Smooth muscle cell (in vitro differentiated cells): ENCODE results near the gene FUOM. TPM values are rescaled to one million over a fixed set of nuclear protein-coding genes. Genes with fewer than 3 reads are reported as not detected.
"Not testable (repeated sequence)": the region's sequence is repeated elsewhere in the genome, so short reads cannot be mapped to it uniquely, and the experiment has no call there.

Source experiments
- DNase-seq: peaks from one replicate; lab custom pipeline; 2025; ENCODE audit not compliant: unreplicated experiment; lab: John Stamatoyannopoulos, UW
- H2AFZ ChIP-seq: fragments of 200-600 bp; sonication (generic); 2 replicates; pipeline ENCODE4 v1.6.0; 2016; ENCODE audit warnings: antibody characterized with exemption, low read depth, mild to moderate bottlenecking
- H3F3A ChIP-seq: fragments of 200-600 bp; sonication (generic); 2 replicates; pipeline ENCODE4 v1.6.0; 2017; ENCODE audit warnings: antibody characterized with exemption, low read depth
- H3K27ac ChIP-seq: fragments of 200-600 bp; sonication (generic); 2 replicates; pipeline ENCODE4 v1.5.1; 2016; ENCODE audit warnings: low read depth, mild to moderate bottlenecking
- H3K27me3 ChIP-seq: fragments of 200-600 bp; sonication (generic); 2 replicates; pipeline ENCODE4 v1.6.1; 2016; ENCODE audit warnings: low read depth, mild to moderate bottlenecking
- H3K36me3 ChIP-seq: fragments of 200-600 bp; sonication (generic); 2 replicates; pipeline ENCODE4 v1.5.1; 2016; ENCODE audit warnings: low read depth
- H3K4me1 ChIP-seq: fragments of 200-600 bp; sonication (generic); 2 replicates; pipeline ENCODE4 v1.5.1; 2016; ENCODE audit warnings: low read depth
- H3K4me2 ChIP-seq: fragments of 200-600 bp; sonication (generic); 2 replicates; pipeline ENCODE4 v1.6.0; 2016; ENCODE audit warnings: mild to moderate bottlenecking
- H3K4me3 ChIP-seq: fragments of 200-600 bp; sonication (generic); 2 replicates; pipeline ENCODE4 v1.5.1; 2016; ENCODE audit warnings: mild to moderate bottlenecking
- H3K79me2 ChIP-seq: fragments of 200-600 bp; sonication (generic); 2 replicates; pipeline ENCODE4 v1.6.0; 2016; ENCODE audit warnings: low read depth, mild to moderate bottlenecking
- H3K9ac ChIP-seq: fragments of 200-600 bp; sonication (generic); 2 replicates; pipeline ENCODE4 v1.6.0; 2016; ENCODE audit warnings: low read depth
- H3K9me3 ChIP-seq: fragments of 200-600 bp; sonication (generic); replicated peaks from 2 replicates; pipeline ENCODE4 v1.5.1; 2016; ENCODE audit warnings: low read depth
- H4K20me1 ChIP-seq: fragments of 200-600 bp; sonication (generic); 2 replicates; pipeline ENCODE4 v1.6.0; 2016; ENCODE audit warnings: low read depth
- CTCF ChIP-seq: fragments of 200-600 bp; sonication (generic); IDR thresholded peaks from 2 replicates; pipeline ENCODE4 v1.5.1; 2017; ENCODE audit warnings: borderline replicate concordance, mild to moderate bottlenecking, antibody characterized with exemption; ENCODE audit not compliant: insufficient read depth, poor library complexity, severe bottlenecking
- WGBS: methylation state at CpG from one replicate; pipeline ENCODE4 v1.1.7; 2016; ENCODE audit warnings: low lambda C conversion rate; 5-methylcytosine and 5-hydroxymethylcytosine counted together
- polyA plus RNA-seq: library from polyadenylated mRNA; unstranded; fragments of >200 nt; fragmentation: Nextera tagmentation; extraction: Ambion mirVana; gene quantifications from 2 replicates; pipeline ENCODE4 v1.2.1, GENCODE V29; 2016
- total RNA-seq: library from RNA; depleted of rRNA; stranded (reverse); fragments of >200 nt; gene quantifications from 2 replicates; pipeline ENCODE4 v1.2.3, GENCODE V29; 2014

FUOM gene
- total and polyA plus RNA-seq, 2 experiments from 2014 or later, result 19.5 to 46.7 TPM

GRCh38 chr10:133388973-133389818 is 31.4 kb upstream of the FUOM start:
- no peak for TF ChIP-seq CTCF
- Histone ChIP-seq H3K36me3 (no peaks in the 10 kb centered on the region), H3F3A (no peaks in the 10 kb centered on the region), H3K4me3 (no peak overlapping the region), H3K4me2 (no peak overlapping the region), H4K20me1 (no peaks in the 10 kb centered on the region), H3K27ac (no peak overlapping the region), H3K4me1 (no peaks in the 10 kb centered on the region), H3K27me3 (no peaks in the 10 kb centered on the region), H3K9ac (no peak overlapping the region), H2AFZ (no peak overlapping the region), H3K79me2 (no peaks in the 10 kb centered on the region), H3K9me3 (no peaks in the 10 kb centered on the region)
- DNase-seq, result no peak
- 92% methylated on average over 39 of the region's 39 CpGs for WGBS

- H3K27ac ChIP-seq, result no peak overlapping the region
- no peak overlapping the region for H3K9ac ChIP-seq
- H2AFZ ChIP-seq, result no peak overlapping the region
- no peaks in the 10 kb centered on the region for H3K79me2 ChIP-seq
- no peaks in the 10 kb centered on the region for H3K4me1 ChIP-seq
- H3K4me2 ChIP-seq, result no peak overlapping the region
- H4K20me1 ChIP-seq, result no peaks in the 10 kb centered on the region
- no peak overlapping the region for H3K4me3 ChIP-seq
- H3K27me3 ChIP-seq, result no peaks in the 10 kb centered on the region
- no peak for TF ChIP-seq CTCF
- no peaks in the 10 kb centered on the region for H3F3A ChIP-seq
- no peaks in the 10 kb centered on the region for H3K36me3 ChIP-seq
- no peak for DNase-seq
- no peaks in the 10 kb centered on the region for H3K9me3 ChIP-seq
- 93% methylated on average over 13 of the region's 17 CpGs for WGBS
Observed at GRCh38 chr10:133388236-133388972, 30.6 kb upstream of the FUOM start.

GRCh38 chr10:133386951-133387350 is 29.1 kb upstream of the FUOM start:
- H4K20me1 ChIP-seq, DNase-seq, H3K4me1 ChIP-seq, H3K27me3 ChIP-seq, H3K9me3 ChIP-seq, H3F3A ChIP-seq, H3K27ac ChIP-seq, H3K79me2 ChIP-seq, H3K4me3 ChIP-seq, H2AFZ ChIP-seq, H3K9ac ChIP-seq, H3K4me2 ChIP-seq, H3K36me3 ChIP-seq: not testable (repeated sequence)
- WGBS, result 98% methylated on average over 4 of the region's 4 CpGs

GRCh38 chr10:133385214-133385613 is 27.4 kb upstream of the FUOM start:
- DNase-seq, result no peak
- Histone ChIP-seq H3K4me2 (no peak overlapping the region), H3K79me2 (no peaks in the 10 kb centered on the region), H4K20me1 (no peaks in the 10 kb centered on the region), H3K9ac (no peak overlapping the region), H3K27ac (no peak overlapping the region), H3K36me3 (no peaks in the 10 kb centered on the region), H3K4me3 (no peak overlapping the region), H2AFZ (no peak overlapping the region), H3F3A (no peaks in the 10 kb centered on the region), H3K4me1 (no peaks in the 10 kb centered on the region), H3K27me3 (no peaks in the 10 kb centered on the region), H3K9me3 (no peaks in the 10 kb centered on the region)
- TF ChIP-seq CTCF, result no peak
- 100% methylated on average over 2 of the region's 2 CpGs for WGBS
